Stimulated activated CD8-positive, alpha-beta memory T cell treated with anti-CD3 and anti-CD28 coated beads, Interleukin-15, amount 100 ng/mL, for 1 hour (primary cell): Measurements from ENCODE around the gene CSF3.
"Not testable (repeated sequence)": the region's sequence is repeated elsewhere in the genome, so short reads cannot be mapped to it uniquely, and the experiment has no call there.

ENCODE experiments used
- DNase-seq: peaks from one replicate; pipeline ENCODE4 v3.0.0-alpha.2; 2020; ENCODE audit warnings: low read depth

Gene CSF3

DNA sequence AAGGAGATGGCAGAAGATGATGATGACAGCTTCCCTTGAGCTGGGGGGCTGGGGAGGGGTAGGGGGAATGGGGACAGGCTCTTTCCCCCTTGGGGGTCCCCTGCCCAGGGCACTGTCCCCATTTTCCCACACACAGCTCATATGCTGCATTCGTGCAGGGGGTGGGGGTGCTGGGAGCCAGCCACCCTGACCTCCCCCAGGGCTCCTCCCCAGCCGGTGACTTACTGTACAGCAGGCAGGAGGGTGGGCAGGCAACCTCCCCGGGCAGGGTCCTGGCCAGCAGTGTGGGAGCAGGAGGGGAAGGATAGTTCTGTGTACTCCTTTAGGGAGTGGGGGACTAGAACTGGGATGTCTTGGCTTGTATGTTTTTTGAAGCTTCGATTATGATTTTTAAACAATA lies 17.7 kb upstream of the CSF3 start:
- DNase-seq: no peak

DNA sequence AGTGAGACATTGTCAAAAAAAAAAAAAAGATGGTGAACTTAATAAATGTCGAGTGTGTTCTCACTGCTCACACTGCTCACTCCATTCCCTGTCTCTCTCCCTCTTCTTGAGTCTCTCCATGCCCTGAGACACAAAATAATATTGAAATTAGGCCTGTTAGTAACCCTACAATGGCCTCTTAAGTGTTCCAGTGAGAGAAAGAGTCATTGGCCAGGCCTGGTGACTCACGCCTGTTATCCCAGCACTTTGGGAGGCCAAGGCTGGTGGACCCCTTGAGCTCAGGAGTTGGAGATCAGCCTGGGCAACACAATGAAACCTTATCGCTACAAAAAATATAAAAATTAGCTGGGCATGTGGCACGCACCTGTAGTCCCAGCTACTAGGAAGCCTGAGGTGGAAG lies 16.2 kb upstream of the CSF3 start:
- DNase-seq: no peak

DNA sequence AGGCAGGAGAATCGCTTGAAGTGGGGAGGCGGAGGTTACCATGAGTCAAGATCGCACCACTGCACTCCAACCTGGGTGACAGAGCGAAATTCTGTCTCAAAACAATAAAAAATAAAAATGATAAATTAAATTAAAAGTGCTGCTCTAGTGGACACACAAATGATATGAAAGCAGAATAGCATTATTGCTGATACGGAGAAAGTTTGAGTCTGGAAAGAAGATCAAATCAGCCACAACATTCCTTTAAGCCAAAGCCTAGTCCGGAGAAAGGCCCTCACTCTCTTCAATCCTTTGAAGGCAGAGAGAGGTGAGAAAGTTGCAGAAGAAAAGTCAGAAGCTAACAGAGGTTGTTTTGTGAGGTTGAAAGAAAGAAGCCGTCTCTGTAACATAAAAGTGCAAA lies 15.1 kb upstream of the CSF3 start:
- no peak for DNase-seq

DNA sequence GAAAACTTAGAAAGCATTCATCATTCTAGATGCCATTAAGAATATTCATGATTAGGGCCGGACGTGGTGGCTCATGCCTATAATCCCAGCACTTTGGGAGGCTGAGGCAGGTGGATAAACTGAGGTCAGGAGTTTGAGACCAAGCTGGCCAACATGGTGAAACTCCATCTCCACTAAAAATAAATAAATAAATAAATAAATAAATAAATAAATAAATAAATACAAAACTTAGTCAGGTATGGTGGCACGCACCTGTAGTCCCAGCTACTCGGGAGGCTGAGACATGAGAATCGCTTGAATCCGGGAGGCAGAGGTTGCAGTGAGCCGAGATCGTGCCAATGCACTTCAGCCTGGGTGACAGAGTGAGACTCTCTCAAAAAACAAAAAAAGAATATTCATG lies 13.9 kb upstream of the CSF3 start:
- not testable (repeated sequence) for DNase-seq

DNA sequence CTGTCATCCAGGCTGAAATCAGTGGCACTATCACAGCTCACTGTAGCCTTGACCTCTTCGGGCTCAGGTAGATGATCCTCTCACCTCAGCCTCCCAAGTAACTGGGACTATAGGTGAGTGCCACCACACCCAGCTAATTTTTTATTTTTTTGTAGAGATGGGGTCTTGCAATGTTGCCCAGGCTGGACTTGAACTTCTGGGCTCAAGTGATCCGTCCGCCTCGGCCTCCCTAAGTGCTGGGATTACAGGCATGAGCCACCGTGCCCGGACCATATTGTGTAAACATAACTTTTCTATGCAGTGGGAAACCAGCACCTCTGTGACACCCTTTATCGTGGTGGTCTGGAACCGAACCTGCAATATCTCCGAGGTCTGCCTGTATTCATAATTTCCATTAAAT lies 11.2 kb upstream of the CSF3 start:
- no peak for DNase-seq

DNA sequence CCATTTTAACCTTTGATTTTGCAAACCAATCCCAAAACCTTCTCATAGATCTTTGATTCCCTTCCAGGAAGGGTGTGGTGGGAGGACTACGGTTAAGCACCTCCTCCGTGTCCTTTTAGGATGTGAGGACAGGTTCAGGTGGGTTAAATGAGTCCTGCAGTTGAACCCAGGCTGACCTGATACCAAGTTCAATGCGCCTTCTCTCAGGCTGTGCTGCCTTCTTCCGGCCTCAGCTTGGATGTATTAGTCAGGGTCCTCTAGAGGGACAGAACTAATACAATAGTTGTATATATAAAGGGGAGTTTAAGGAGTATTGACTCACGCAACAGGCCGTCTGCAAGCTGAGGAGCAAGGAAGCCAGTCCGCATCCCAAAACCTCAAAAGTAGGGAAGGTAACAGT lies 10.5 kb upstream of the CSF3 start:
- no peak for DNase-seq

DNA sequence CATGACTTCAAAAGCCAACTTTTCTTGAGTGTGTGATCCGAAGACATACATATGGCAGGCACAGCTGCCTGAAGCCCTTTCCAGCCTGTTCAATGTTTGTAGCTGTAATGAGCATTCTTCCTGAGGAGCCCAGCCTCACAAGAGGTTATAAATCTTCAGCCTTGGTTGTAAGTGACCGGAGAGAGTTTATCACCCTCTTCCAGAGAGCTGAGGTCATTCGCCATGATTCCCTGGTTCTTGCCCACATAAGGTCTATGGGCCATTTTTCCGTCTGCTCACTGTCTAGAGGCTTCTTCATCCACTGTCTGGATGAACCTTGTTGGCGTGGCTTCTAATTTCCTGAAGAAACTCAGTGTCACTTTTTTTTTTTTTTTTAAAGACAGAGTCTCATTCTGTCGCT lies 9.7 kb upstream of the CSF3 start:
- DNase-seq: no peak

DNA sequence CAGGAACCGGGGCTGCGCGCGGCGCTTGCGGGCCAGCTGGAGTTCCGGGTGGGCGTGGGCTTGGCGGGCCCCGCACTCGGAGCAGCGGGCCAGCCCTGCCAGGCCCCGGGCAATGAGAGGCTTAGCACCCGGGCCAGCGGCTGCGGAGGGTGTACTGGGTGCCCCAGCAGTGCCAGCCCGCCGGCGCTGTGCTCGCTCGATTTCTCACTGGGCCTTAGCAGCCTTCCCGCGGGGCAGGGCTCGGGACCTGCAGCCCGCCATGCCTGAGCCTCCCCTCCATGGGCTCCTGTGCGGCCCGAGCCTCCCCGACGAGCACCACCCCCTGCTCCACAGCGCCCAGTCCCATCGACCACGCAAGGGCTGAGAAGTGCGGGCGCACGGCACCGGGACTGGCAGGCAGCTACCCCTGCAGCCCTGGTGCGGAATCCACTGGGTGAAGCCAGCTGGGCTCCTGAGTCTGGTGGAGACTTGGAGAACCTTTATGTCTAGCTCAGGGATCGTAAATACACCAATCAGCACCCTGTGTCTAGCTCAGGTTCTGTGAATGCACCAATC lies 4.2 kb upstream of the CSF3 start:
- DNase-seq: not testable (repeated sequence)

DNA sequence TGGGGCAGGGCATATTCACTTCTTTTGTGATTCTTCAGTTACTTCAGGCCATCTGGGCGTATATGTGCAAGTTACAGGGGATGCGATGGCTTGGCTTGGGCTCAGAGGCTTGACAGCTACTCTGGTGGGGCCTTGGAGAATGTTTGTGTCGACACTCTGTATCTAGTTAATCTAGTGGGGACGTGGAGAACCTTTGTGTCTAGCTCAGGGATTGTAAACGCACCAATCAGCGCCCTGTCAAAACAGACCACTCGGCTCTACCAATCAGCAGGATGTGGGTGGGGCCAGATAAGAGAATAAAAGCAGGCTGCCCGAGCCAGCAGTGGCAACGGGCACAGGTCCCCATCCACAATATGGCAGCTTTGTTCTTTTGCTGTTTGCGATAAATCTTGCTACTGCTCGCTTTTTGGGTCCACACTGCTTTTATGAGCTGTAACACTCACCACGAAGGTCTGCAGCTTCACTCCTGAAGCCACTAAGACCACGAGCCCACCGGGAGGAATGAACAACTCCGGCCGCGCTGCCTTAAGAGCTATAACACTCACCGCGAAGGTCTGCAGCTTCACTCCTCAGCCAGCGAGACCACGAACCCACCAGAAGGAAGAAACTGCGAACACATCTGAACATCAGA lies 3.1 kb upstream of the CSF3 start:
- not testable (repeated sequence) for DNase-seq

DNA sequence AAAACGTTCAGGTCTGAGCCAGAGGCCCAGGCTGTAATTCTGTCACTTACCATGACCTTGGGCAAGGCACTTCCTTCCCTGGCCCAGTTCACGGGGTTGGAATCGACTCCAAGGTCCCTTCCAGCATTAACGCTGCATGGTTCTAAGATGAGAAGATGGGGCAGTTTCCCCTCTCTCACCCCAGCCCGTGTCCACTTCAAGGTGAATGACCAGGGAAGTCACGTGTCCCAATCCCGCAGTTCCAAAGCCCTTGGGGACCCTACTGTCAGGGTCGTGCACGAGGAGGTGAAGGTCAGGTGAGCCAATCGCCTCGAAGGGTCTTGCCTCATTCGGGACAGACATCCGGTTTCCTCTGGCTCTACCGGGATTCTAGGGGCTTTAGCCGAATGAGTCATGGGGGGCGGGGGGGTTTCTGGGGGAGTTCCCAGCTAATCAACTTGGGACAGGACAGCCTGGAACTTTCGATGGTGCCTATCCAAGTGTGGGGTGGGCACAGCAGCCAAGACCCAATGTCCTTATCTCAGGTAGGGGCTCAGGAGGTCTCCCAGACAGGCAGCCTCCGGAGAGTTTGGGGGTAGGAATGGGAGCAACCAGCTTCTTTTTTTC lies 762 bp upstream of the CSF3 start:
- no peak for DNase-seq

DNA sequence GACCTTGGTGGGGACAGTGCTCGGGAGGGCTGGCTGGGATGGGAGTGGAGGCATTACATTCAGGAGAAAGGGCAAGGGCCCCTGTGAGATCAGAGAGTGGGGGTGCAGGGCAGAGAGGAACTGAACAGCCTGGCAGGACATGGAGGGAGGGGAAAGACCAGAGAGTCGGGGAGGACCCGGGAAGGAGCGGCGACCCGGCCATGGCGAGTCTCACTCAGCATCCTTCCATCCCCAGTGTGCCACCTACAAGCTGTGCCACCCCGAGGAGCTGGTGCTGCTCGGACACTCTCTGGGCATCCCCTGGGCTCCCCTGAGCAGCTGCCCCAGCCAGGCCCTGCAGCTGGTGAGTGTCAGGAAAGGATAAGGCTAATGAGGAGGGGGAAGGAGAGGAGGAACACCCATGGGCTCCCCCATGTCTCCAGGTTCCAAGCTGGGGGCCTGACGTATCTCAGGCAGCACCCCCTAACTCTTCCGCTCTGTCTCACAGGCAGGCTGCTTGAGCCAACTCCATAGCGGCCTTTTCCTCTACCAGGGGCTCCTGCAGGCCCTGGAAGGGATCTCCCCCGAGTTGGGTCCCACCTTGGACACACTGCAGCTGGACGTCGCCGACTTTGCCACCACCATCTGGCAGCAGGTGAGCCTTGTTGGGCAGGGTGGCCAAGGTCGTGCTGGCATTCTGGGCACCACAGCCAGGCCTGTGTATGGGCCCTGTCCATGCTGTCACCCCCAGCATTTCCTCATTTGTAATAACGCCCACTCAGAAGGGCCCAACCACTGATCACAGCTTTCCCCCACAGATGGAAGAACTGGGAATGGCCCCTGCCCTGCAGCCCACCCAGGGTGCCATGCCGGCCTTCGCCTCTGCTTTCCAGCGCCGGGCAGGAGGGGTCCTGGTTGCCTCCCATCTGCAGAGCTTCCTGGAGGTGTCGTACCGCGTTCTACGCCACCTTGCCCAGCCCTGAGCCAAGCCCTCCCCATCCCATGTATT lies 1.1 kb downstream of the CSF3 start:
- no peak for DNase-seq

DNA sequence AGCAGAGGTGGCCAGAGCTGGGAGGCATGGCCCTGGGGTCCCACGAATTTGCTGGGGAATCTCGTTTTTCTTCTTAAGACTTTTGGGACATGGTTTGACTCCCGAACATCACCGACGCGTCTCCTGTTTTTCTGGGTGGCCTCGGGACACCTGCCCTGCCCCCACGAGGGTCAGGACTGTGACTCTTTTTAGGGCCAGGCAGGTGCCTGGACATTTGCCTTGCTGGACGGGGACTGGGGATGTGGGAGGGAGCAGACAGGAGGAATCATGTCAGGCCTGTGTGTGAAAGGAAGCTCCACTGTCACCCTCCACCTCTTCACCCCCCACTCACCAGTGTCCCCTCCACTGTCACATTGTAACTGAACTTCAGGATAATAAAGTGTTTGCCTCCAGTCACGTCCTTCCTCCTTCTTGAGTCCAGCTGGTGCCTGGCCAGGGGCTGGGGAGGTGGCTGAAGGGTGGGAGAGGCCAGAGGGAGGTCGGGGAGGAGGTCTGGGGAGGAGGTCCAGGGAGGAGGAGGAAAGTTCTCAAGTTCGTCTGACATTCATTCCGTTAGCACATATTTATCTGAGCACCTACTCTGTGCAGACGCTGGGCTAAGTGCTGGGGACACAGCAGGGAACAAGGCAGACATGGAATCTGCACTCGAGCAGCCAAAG lies 2.3 kb downstream of the CSF3 start:
- no peak for DNase-seq

DNA sequence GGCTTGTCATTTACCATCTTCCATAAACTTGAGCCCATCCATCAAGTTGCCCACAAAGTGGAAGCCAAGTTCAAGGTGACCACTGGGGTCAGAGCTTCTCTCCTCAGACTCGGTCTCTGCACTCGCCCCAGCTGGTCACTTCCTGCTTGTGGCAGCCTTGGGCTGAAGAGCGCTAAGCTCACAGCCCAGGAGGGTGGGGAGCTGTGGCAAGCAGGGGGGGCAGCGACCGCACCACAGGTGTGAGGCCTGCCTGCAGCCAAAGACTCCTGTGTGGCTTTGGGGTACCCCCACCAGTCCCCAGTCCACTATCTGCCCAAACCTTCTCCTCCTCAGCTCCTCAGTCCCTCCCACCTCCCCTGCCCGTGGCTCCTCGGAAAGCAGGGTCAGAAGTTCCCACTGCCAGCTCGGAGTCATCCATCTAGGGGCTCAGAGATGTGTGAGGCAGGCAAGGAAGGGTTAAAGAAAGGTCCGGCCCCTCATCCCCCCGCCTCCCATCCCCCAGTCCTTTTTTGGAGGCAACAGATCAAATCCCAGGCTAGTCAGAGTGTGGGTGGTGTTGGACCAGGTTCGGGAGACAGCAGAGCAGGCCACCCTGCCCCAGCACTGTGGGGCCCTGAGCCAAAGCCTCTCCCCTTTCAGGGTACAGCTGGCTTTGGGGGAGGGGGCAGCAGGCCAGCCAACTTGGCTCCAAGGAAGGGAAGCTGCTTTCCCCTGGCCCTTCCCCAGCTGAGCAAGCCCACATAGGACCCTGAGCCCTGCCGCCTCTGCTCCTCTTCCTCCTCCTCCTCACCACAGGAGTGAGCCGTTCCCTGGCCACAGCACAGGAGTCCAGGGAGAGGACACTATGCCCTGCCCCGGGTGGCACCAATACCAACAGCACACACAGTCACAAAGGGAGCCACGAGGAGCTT lies 3.2 kb downstream of the CSF3 start:
- DNase-seq: no peak

DNA sequence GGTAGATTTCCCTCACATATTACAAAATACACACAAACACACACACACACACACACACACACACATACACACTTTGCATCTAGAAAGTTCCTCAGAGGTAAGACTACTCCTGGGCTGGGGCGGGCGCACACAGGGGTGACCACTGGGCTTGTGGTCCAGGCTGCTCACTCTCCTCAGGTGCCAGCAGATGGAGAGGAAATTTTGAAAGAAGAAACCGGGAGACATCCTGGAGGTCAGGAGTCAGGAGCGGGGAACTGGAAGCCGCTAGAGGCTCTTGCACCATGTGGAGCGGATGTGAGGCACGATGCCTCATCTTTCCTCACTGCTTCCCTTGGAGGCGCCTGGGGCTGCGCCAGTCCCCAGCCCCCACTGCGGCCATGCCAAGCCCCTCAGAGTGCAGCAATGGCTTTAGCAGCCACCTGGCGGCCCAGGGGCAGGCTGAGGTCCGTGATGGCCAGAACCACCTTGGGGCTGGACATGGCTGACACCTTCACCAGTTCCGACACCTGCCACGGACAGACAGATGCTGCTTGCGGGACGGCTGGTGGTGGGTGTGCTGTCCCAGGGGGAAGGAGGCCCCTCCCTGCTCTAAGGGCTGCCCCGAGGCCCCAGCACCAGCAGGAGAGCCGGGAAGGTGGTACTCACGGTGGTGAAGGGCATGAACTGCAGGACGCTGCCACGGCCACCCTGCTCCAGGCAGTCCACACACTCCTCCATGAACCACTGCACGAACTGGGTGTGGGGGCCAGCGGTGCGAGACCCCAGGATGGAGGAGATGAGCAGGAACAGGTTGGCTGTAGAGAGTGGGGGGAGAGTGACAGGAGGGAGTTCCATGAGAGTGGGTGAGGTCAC lies 4.1 kb downstream of the CSF3 start:
- DNase-seq: no peak

DNA sequence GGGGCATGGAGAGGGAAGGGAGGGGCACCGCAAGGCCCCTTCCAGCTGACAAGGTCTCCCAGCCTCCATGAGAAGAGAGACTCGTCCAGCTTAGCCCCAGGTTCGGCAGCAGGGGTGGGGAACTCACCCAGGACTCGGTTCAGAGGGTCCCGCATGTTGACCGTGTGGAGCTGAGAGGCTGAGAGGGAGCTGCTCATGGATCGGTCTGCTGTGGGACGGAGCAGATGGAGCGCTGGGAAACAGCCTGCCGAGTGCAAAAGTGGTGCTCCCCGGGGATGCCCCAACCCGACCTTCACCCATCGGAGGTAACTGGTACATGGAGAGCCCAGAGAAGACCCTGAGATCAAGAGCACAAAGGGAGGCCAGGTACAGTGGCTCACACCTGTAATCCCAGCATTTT lies 4.9 kb downstream of the CSF3 start:
- DNase-seq: no peak

DNA sequence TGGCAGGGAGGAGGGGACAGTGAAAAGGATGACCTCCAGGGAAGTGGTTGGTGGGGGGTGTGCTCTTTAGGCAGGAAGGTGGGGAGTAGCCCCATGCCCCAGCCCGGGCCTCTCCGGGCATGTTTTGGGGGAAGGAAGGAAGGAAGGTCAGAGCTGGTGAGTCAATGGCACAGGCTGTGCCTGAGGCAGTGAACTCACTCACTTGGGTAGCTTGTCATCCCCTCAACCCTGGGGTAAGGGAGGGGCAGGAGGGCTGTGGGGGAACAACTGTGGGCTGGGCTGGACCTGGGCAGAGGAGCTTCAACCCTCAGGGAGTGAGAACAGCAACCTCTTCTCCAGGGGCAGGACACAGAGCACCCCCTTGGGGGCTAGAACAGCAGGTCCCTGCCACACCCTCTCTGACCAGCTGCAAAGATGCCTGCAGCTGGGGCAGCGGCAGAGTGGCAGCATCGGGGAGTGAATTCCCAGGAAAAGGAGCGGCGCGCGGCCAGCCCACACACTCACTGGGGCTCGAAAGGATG lies 6.3 kb downstream of the CSF3 start:
- DNase-seq: no peak

DNA sequence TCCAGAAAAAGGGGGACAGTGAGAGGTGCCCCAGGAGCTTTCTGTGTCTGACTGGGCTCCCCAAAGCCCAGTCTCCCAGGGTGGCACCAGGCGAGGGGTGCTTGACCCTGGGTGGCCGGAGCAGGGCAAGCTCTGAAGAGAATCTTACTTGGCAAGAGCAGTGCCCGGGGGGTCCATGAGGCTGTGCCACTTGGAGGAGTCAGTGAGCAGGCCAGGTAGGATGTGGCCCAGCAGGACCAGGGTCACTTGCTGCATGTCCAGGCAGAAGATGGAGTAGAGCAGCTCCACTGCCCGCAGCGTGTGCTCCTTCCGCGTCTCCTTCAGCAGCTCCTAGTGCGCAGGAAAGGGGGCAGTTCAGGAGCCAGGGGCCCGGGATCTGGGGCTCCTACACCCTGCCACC lies 7.3 kb downstream of the CSF3 start:
- no peak for DNase-seq

DNA sequence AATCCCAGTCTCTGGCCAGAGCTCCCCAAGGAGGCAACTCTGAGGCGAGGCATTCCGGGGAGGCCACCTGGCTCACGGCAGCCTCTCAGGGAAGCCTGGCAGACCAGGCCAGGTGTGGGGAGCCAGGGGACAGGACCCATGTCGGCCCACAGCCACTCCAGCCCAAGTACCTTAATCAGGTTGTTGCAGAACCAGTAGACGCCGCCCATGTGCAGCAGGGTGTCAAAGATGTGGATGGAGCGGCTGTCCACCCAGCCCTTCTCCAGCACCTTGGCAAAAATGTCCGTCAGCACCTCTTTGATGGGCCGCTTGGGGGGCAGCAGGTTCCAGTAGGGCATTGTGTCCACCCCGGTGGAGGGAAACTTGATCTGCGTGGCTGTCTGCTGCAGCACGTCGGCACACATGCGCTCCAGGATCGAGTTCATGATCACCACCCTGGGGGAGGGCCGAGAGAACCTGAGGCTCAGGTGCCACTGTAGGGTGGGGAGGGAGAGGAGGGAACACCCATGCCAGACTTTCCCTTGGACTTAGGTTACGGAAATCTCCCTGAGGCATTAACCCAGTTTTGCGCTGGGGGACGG lies 7.8 kb downstream of the CSF3 start:
- no peak for DNase-seq

DNA sequence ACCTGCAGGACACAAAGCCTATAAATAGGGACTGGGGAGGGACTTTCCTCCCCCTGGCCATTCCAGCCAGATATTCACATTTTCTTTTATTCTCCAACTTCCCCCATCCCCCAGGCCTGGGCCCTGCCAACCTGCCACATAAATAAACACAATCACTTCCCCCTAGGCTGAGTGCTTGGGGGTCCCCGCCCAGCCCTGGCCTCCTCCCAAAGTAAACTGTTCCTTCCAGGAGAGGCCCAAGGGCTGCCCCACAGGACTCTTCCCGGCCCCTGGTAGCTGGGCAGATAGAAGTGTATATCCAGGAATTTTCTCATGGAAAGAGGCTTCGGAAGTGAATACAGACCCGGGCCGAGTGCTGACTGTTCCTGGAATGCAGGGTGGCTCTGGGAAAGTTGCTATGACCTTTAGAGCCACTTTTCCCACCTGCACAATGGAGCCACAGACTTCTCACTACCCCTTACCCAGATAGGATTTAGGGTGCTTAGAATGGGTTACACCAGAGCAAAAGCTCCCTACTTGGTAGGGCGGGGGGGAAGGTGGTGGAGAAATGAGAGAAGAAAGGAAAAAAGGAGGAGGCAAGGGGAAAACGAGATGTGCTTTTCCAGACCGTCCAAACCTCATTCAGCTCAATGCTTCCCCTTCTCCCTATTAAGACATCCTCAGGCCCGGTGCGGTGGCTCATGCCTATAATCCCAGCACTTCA lies 8.5 kb downstream of the CSF3 start:
- no peak for DNase-seq
